HG03064 (cell line): ENCODE results near the gene MPV17L.
"Not testable (repeated sequence)": the region's sequence is repeated elsewhere in the genome, so short reads cannot be mapped to it uniquely, and the experiment has no call there.

Experiments used
- ATAC-seq: cut with Tn5 transposase; IDR thresholded peaks from one replicate; pipeline ENCODE4 v1.9.1; 2021; ENCODE audit warnings: low read depth; ENCODE audit not compliant: unreplicated experiment

The MPV17L gene

GRCh38 chr16:15395631-15396508 is at the start of gene MPV17L:
Gene MPV17L, plus strand, starts transcription at chr16:15395754. Its CDS starts 144 bp downstream, at chr16:15395898.
- not testable (repeated sequence) for ATAC-seq

- ATAC-seq: not testable (repeated sequence)
Observed at GRCh38 chr16:15348721-15349120, 46.8 kb upstream of the MPV17L start.

DNA sequence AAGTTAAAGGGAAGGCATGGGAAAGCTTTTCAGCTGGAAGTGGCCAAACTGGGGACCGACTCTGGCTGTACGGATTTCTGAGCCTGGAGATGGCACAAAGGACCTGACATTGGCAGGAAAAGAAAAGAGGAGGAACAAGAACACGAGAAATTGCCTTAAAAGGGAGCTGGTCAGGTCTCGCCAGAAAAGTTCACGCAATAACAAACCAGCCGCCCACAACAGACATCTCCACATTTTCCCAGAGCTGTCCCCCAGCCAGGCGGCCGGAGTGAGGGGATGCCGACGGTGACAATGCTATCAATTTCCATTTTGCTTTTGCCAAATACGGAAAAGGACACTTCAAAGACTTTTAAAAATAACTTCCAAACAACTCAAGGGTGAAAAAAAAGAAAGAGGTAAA is 44.3 kb upstream of the MPV17L start:
- not testable (repeated sequence) for ATAC-seq

DNA sequence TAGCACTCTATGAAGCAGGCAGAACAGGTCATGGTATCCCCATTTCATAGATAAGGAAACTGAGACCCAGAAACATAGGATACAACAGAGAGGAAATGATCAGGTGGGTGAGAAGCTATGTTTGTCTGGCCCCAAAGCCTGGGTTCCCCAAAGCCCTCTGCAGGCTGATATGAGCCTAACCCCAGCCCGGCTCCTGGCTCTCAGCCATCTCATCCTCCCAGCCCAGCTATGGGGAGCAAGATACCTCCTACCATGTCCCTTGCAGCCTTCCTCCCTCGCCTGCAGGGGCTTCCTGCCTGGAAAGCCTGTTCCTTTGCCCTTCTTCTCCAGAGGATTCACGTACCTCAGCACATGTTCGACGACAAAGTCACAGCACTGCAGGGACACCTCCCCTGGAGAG is 43.8 kb upstream of the MPV17L start:
- not testable (repeated sequence) for ATAC-seq

GRCh38 chr16:15352852-15353251 is 42.7 kb upstream of the MPV17L start:
- ATAC-seq: not testable (repeated sequence)

GRCh38 chr16:15354846-15355245 is 40.7 kb upstream of the MPV17L start:
- not testable (repeated sequence) for ATAC-seq

DNA sequence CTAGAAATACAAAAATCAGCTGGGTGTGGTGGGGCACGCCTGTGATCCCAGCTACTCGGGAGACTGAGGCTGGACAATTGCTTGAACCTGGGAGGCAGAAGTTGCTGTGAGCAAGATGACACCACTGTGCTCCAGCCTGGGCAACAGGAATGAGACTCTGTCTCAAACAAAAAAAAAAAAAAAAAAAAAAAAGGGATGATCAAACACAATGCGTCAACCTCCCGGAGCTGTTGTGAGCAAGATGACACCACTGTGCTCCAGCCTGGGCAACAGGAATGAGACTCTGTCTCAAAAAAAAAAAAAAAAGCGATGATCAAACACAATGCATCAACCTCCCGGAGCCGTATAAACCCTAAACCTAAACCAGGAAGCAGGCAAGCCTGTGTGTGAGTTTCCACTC is 38.1 kb upstream of the MPV17L start:
- not testable (repeated sequence) for ATAC-seq

DNA sequence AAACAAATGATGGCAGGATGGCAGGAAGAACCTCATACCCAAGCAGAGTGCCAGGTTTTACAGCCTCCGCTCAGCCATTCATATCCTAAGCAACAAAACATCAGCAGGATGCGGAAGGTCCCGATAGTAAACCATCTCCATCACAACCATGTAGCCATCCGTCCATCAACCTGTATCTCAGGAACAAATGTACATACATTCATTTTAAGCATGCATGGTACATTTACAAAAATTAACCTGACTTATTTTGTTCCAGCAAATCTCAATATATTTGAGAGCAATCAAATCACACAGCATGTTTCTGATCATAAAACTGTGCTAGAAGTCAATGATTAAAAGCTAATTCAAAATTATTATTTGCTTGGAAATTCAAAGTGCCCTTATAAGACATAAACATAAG is 17.4 kb upstream of the MPV17L start, which contains the start of gene NPIPA5:
TSS of gene NPIPA5 (minus strand) at position 101 of the 400 bp plus-strand sequence. CDS start at position 101, 0 bp downstream.
- not testable (repeated sequence) for ATAC-seq

GRCh38 chr16:15382810-15383209 is 12.7 kb upstream of the MPV17L start:
- not testable (repeated sequence) for ATAC-seq

DNA sequence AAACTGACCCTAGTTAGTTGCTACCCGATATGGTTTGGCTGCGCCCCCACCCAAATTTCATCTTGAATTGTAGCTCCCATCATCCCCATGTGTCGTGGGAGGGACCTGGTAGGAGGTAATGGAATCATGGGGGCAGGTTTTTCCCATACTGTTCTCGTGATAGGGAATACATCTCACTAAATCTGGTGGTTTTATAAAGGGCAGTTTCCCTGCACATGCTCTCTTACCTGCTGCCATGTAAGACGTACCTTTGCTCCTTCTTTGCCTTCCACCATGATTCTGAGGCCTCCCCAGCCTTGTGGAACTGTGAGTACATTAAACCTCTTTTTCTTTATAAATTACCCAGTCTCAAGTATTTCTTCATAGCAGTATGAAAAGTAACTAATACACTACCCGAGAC is 7.5 kb upstream of the MPV17L start:
- ATAC-seq: not testable (repeated sequence)

DNA sequence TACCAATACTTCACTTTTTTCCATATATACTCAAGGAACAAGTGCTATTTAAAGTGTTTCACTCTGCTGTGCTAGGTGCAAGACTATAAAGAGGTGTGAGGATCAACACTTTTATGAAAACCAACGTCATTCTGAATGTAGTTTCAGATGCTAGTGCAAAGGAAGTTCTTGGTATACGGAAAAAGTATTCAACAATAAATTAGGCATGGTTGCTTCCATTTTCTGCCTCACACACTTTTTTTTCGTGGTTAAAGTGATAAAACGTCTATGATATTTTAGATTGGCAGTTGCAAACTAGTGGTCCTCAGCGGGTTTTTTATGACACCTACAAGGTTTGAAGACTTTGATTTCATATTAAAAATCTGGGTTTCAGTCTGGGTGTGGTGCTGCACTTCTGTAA is 5.6 kb upstream of the MPV17L start:
- ATAC-seq: not testable (repeated sequence)

GRCh38 chr16:15393025-15393424 is 2.5 kb upstream of the MPV17L start:
- ATAC-seq: not testable (repeated sequence)

GRCh38 chr16:15396509-15396829 is 915 bp downstream of the MPV17L start:
- not testable (repeated sequence) for ATAC-seq

- ATAC-seq: no peak
Observed at GRCh38 chr16:15396948-15397594, 1.5 kb downstream of the MPV17L start.

DNA sequence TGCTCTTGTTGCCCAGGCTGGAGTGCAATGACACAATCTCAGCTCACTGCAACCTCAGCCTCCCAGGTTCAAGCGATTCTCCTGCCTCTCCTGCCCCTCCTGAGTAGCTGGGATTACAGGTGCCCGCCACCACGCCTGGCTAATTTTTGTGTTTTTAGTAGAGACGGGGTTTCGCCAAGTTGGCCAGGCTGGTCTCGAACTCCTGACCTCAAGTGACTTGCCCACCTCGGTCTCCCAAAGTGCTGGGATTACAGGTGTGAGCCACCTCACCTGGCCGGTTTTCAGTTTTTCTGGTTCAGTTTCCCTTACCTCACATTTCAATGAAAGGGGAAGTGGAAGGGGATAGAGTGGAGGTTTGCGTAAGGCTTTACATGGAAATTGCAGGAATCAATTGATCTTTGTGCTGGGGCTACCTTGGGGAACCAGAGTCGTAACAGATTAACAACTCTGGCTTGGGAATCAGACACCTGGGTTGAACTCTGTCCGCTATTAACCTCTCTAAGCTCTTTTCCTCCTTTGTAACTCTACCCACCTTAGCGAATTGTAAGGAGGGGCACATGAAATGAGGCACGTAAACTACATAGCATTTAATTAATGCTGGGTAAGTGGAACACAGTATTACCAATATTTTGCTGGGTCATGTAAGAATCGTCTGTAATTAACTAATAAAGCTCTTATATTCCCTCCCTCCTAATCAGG is 3.2 kb downstream of the MPV17L start:
- ATAC-seq: no peak

DNA sequence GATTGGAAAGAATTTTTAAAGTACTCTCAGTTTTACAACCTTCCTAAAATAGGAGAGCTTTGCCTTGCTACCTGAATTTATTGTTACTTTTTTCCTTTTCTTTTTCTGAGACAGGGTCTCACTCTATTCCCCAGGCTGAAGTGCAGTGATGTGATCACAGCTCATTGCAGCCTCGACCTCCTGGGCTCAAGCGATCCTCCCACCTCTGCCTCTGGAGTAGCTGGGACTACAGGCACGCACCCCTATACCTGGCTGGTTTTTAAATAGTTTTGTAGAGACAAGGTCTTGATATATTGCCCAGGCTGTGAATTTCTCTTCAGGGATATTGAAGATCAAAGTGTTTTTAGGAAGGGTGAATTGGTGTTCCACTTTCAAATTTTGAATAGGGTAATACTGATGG is 3.8 kb downstream of the MPV17L start:
- ATAC-seq: no peak

GRCh38 chr16:15400314-15400713 is 4.8 kb downstream of the MPV17L start:
- not testable (repeated sequence) for ATAC-seq

GRCh38 chr16:15401972-15402371 is 6.4 kb downstream of the MPV17L start:
- ATAC-seq: no peak

GRCh38 chr16:15403392-15403995 is 7.9 kb downstream of the MPV17L start:
- ATAC-seq: no peak

- ATAC-seq: not testable (repeated sequence)
Observed at GRCh38 chr16:15404091-15404490, 8.5 kb downstream of the MPV17L start.

DNA sequence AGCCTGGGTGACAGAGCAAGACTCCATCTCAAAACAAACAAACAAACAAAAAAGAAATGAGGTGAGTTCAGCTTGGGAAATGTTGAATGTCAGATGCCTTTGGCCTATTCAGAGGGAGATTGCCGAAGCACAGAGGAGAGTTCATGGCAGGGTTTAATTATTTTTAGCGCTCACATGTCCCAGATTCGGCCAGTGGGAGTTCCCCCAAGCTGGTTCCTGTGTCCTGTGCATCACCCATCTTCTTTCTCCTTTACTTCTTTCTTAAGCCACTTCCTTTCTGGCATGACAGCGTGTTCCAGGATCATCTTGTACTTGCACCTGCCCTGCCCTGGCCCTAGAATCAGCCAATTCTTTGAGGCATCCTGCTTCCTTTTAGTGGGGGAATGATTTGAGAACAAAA is 9.2 kb downstream of the MPV17L start:
- no peak for ATAC-seq
